ENCODE data around the gene KRTAP4-6.
"Not testable (repeated sequence)": the region's sequence is repeated elsewhere in the genome, so short reads cannot be mapped to it uniquely, and the experiment has no call there.

The KRTAP4-6 gene

GRCh38 chr17:41140360-41141131 is at the start of gene KRTAP4-6:
Gene KRTAP4-6 (minus strand): TSS chr17:41140544. CDS start chr17:41140487, 57 bp downstream.
- DNase-seq (ENCODE audit: low read depth): no peak

GRCh38 chr17:41189837-41190318 is 49.5 kb upstream of the KRTAP4-6 start, which contains the start of gene KRTAP9-1:
Gene KRTAP9-1 (plus strand): TSS chr17:41189887. CDS start chr17:41189887, 0 bp downstream.
- not testable (repeated sequence) for DNase-seq (ENCODE audit: low read depth)

- no peak for DNase-seq (ENCODE audit: low read depth)
Measured at GRCh38 chr17:41186872-41187271, 46.5 kb upstream of the KRTAP4-6 start.

- DNase-seq (ENCODE audit: low read depth): no peak
Measured at GRCh38 chr17:41185001-41185400, 44.7 kb upstream of the KRTAP4-6 start.

- DNase-seq (ENCODE audit: low read depth): no peak
Measured at GRCh38 chr17:41184480-41184961, 44.2 kb upstream of the KRTAP4-6 start, which contains the start of gene KRTAP4-1. Gene KRTAP4-1 (minus strand): TSS chr17:41184911. CDS start chr17:41184854, 57 bp downstream.

- no peak for DNase-seq (ENCODE audit: low read depth)
Measured at GRCh38 chr17:41178843-41179616, 38.7 kb upstream of the KRTAP4-6 start.

- DNase-seq (ENCODE audit: low read depth): no peak
Measured at GRCh38 chr17:41178341-41178740, 38.0 kb upstream of the KRTAP4-6 start.

- no peak for DNase-seq (ENCODE audit: low read depth)
Measured at GRCh38 chr17:41177727-41178271, 37.5 kb upstream of the KRTAP4-6 start, which contains the start of gene KRTAP4-2. Gene KRTAP4-2 (minus strand): TSS chr17:41178221. CDS start chr17:41178164, 57 bp downstream.

- no peak for DNase-seq (ENCODE audit: low read depth)
Measured at GRCh38 chr17:41176744-41177387, 36.5 kb upstream of the KRTAP4-6 start.

- DNase-seq (ENCODE audit: low read depth): no peak
Measured at GRCh38 chr17:41171886-41172285, 31.5 kb upstream of the KRTAP4-6 start.

- DNase-seq (ENCODE audit: low read depth): no peak
Measured at GRCh38 chr17:41168121-41168520, 27.8 kb upstream of the KRTAP4-6 start, which contains the start of gene KRTAP4-3. Gene KRTAP4-3 (minus strand): TSS chr17:41168221. CDS start chr17:41168172, 49 bp downstream.

- DNase-seq (ENCODE audit: low read depth): no peak
Measured at GRCh38 chr17:41167561-41167960, 27.2 kb upstream of the KRTAP4-6 start.

- DNase-seq (ENCODE audit: low read depth): no peak
Measured at GRCh38 chr17:41163828-41164227, 23.5 kb upstream of the KRTAP4-6 start.

- DNase-seq (ENCODE audit: low read depth): no peak
Measured at GRCh38 chr17:41160648-41161047, 20.3 kb upstream of the KRTAP4-6 start, which contains the start of gene KRTAP4-4. Gene KRTAP4-4 (minus strand): TSS chr17:41160748. CDS start chr17:41160691, 57 bp downstream.

- not testable (repeated sequence) for DNase-seq (ENCODE audit: low read depth)
Measured at GRCh38 chr17:41160190-41160589, 19.8 kb upstream of the KRTAP4-6 start.

GRCh38 chr17:41153856-41154255 is 13.5 kb upstream of the KRTAP4-6 start:
- no peak for DNase-seq (ENCODE audit: low read depth)

- DNase-seq (ENCODE audit: low read depth): no peak
Measured at GRCh38 chr17:41151525-41151924, 11.2 kb upstream of the KRTAP4-6 start.

- DNase-seq (ENCODE audit: low read depth): no peak
Measured at GRCh38 chr17:41150026-41150425, 9.7 kb upstream of the KRTAP4-6 start.

- no peak for DNase-seq (ENCODE audit: low read depth)
Measured at GRCh38 chr17:41149652-41149985, 9.3 kb upstream of the KRTAP4-6 start, which contains the start of gene KRTAP4-5. Gene KRTAP4-5 (minus strand): TSS chr17:41149825. CDS start chr17:41149767, 58 bp downstream.

- DNase-seq (ENCODE audit: low read depth): not testable (repeated sequence)
Measured at GRCh38 chr17:41148971-41149651, 8.8 kb upstream of the KRTAP4-6 start.
